Osteoblast (primary cell): ENCODE results near the gene TBCD. TPM values are rescaled to one million over a fixed set of nuclear protein-coding genes. Genes with fewer than 3 reads are reported as not detected.

Source experiments
- DNase-seq: peaks from one replicate; pipeline ENCODE4 v3.0.0; 2011; ENCODE audit warnings: low spot score, mixed read lengths; ENCODE audit not compliant: insufficient read length; ENCODE audit errors: missing footprints
- H2AFZ ChIP-seq: 2 replicates; pipeline ENCODE4 v1.6.0; 2011; ENCODE audit warnings: mild to moderate bottlenecking, low read length
- H3K27ac ChIP-seq: 2 replicates; pipeline ENCODE4 v1.5.1; 2011; ENCODE audit warnings: mild to moderate bottlenecking, low read depth, low read length, moderate library complexity
- H3K27me3 ChIP-seq: 2 replicates; pipeline ENCODE4 v1.6.0; 2012; ENCODE audit warnings: mild to moderate bottlenecking, control low read depth, inconsistent platforms, low read length, moderate library complexity; ENCODE audit not compliant: insufficient read depth
- H3K36me3 ChIP-seq: 2 replicates; pipeline ENCODE4 v1.5.1; 2011; ENCODE audit warnings: mild to moderate bottlenecking, low read length, control low read depth, moderate library complexity; ENCODE audit not compliant: insufficient read depth
- H3K4me1 ChIP-seq: 2 replicates; pipeline ENCODE4 v1.5.1; 2011; ENCODE audit warnings: mild to moderate bottlenecking, low read length, control low read depth, moderate library complexity; ENCODE audit not compliant: insufficient read depth
- H3K4me2 ChIP-seq: 2 replicates; pipeline ENCODE4 v1.6.0; 2011; ENCODE audit warnings: mild to moderate bottlenecking, low read length; ENCODE audit not compliant: insufficient read depth
- H3K4me3 ChIP-seq: fragments of 200-600 bp; sonication (generic); 3 replicates; pipeline ENCODE4 v1.5.1; 2012; ENCODE audit warnings: mild to moderate bottlenecking, low read length, inconsistent platforms; ENCODE audit not compliant: insufficient read depth
- H3K79me2 ChIP-seq: 2 replicates; pipeline ENCODE4 v1.6.0; 2012; ENCODE audit warnings: mild to moderate bottlenecking, low read length, control low read depth, inconsistent platforms; ENCODE audit not compliant: insufficient read depth
- H3K9me3 ChIP-seq: 2 replicates; pipeline ENCODE4 v1.5.1; 2011; ENCODE audit warnings: low read depth, low read length, control low read depth
- H4K20me1 ChIP-seq: 2 replicates; pipeline ENCODE4 v1.6.0; 2012; ENCODE audit warnings: mild to moderate bottlenecking, low read length, control low read depth; ENCODE audit not compliant: insufficient read depth
- total RNA-seq: library from RNA; depleted of rRNA; stranded (reverse); fragments of >200 nt; gene quantifications from 2 replicates; pipeline ENCODE4 v1.2.3, GENCODE V29; 2012
- TF ChIP-seq, protein P1 (sequence below): IDR thresholded peaks from 2 replicates; pipeline ENCODE4 v1.5.1; 2011; ENCODE audit warnings: mild to moderate bottlenecking, low read depth, low read length, moderate library complexity; ENCODE audit errors: extremely low read depth

TBCD gene
- total RNA-seq, 1 donor: 29.0 TPM

- H3K27me3 ChIP-seq: no peaks in the 10 kb centered on the region
- H3K4me1 ChIP-seq: peaks cover 33% of the 10 kb centered on the region
- no peak overlapping the region for H3K4me3 ChIP-seq
- H3K27ac ChIP-seq: peak overlapping the region; percentile 17
- TF ChIP-seq, protein P1, sequence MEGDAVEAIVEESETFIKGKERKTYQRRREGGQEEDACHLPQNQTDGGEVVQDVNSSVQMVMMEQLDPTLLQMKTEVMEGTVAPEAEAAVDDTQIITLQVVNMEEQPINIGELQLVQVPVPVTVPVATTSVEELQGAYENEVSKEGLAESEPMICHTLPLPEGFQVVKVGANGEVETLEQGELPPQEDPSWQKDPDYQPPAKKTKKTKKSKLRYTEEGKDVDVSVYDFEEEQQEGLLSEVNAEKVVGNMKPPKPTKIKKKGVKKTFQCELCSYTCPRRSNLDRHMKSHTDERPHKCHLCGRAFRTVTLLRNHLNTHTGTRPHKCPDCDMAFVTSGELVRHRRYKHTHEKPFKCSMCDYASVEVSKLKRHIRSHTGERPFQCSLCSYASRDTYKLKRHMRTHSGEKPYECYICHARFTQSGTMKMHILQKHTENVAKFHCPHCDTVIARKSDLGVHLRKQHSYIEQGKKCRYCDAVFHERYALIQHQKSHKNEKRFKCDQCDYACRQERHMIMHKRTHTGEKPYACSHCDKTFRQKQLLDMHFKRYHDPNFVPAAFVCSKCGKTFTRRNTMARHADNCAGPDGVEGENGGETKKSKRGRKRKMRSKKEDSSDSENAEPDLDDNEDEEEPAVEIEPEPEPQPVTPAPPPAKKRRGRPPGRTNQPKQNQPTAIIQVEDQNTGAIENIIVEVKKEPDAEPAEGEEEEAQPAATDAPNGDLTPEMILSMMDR: no peak
- no peaks in the 10 kb centered on the region for H3K36me3 ChIP-seq
- peak; percentile 89 for DNase-seq
- H3K79me2 ChIP-seq: peaks cover 29% of the 10 kb centered on the region
- H3K4me2 ChIP-seq: no peak overlapping the region
- no peaks in the 10 kb centered on the region for H4K20me1 ChIP-seq
- H2AFZ ChIP-seq: peak overlapping the region; percentile 50
- H3K9me3 ChIP-seq: no peaks in the 10 kb centered on the region
Observed at GRCh38 chr17:82863383-82863940, 111.6 kb downstream of the TBCD start.

- no peaks in the 10 kb centered on the region for H3K27me3 ChIP-seq
- peak overlapping the region; percentile 50 for H2AFZ ChIP-seq
- peaks cover 32% of the 10 kb centered on the region for H3K79me2 ChIP-seq
- peak overlapping the region; percentile 17 for H3K27ac ChIP-seq
- peak; percentile 96 for DNase-seq
- peaks cover 33% of the 10 kb centered on the region for H3K4me1 ChIP-seq
- peak overlapping the region; percentile 34 for H3K4me2 ChIP-seq
- H3K36me3 ChIP-seq: no peaks in the 10 kb centered on the region
- no peak overlapping the region for H3K4me3 ChIP-seq
- no peaks in the 10 kb centered on the region for H3K9me3 ChIP-seq
- no peaks in the 10 kb centered on the region for H4K20me1 ChIP-seq
- TF ChIP-seq, protein P1: no peak
Observed at GRCh38 chr17:82863941-82864712, 112.3 kb downstream of the TBCD start.

GRCh38 chr17:82864713-82865248 lies 112.9 kb downstream of the TBCD start:
- no peak overlapping the region for H3K4me3 ChIP-seq
- peaks cover 29% of the 10 kb centered on the region for H3K4me1 ChIP-seq
- peak; percentile 23 for DNase-seq
- no peaks in the 10 kb centered on the region for H4K20me1 ChIP-seq
- no peak overlapping the region for H2AFZ ChIP-seq
- no peak overlapping the region for H3K4me2 ChIP-seq
- H3K36me3 ChIP-seq: no peaks in the 10 kb centered on the region
- H3K79me2 ChIP-seq: peaks cover 32% of the 10 kb centered on the region
- H3K27ac ChIP-seq: peak overlapping the region; percentile 17
- no peaks in the 10 kb centered on the region for H3K27me3 ChIP-seq
- H3K9me3 ChIP-seq: no peaks in the 10 kb centered on the region
- TF ChIP-seq, protein P1: no peak

DNA sequence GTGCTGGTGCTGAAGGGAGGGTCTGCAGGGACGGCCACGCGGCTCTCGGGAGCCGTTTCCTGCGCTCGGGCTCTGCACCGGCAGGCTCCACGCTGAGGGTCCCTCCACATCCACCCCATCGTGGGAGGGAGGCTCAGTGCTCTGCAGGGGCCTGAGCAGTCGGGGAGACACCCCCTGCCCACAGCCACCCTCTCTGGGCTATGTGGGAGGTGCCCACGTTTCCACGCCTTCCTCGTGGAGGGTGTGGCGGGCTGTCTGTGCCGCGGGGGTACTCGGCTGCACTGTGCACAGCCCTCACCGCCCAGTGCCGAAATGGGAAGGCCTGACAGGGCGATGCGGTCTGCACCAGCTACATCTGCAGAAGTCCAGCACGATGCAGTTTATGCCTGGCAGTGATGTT lies 113.4 kb downstream of the TBCD start:
- TF ChIP-seq, protein P1: no peak
- no peaks in the 10 kb centered on the region for H4K20me1 ChIP-seq
- H3K4me3 ChIP-seq: no peak overlapping the region
- peak; percentile 60 for DNase-seq
- no peaks in the 10 kb centered on the region for H3K27me3 ChIP-seq
- peaks cover under 1% of the 10 kb centered on the region for H3K36me3 ChIP-seq
- H3K4me1 ChIP-seq: peaks cover 24% of the 10 kb centered on the region
- H3K4me2 ChIP-seq: no peak overlapping the region
- no peak overlapping the region for H3K27ac ChIP-seq
- H3K79me2 ChIP-seq: peaks cover 32% of the 10 kb centered on the region
- no peak overlapping the region for H2AFZ ChIP-seq
- H3K9me3 ChIP-seq: no peaks in the 10 kb centered on the region
